ENCODE measurements around the gene IFNGR2. TPM values are rescaled to one million over a fixed set of nuclear protein-coding genes. Genes with fewer than 3 reads are reported as not detected.

The IFNGR2 gene
- total RNA-seq, 1 donor from 2014 or later: 55.6 TPM

DNA sequence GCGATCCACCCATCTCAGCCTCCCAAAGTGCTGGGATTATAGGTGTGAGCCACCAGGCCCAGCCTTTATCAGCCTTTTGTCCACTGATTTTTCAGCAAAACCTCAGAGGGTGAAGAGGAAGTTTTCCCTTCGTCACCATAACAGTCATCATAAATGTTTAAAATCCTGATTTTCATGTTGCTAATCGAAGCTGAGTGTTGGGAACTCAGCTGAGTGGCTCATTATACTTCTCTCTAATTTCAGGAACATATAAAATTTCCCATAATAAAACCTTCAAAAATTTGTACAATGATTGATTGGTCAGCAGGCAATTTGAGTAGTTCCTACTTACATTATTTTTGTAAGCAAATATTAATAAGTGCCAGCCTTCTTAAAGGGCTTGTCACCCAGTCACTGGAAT, 31.8 kb upstream of the IFNGR2 start:
- peaks cover 18% of the 10 kb centered on the region for H3K4me1 Mint-ChIP-seq (ENCODE audit: unreplicated experiment)
- no peak overlapping the region for H3K27ac Mint-ChIP-seq (ENCODE audit: unreplicated experiment)
- TF ChIP-seq, protein P1, sequence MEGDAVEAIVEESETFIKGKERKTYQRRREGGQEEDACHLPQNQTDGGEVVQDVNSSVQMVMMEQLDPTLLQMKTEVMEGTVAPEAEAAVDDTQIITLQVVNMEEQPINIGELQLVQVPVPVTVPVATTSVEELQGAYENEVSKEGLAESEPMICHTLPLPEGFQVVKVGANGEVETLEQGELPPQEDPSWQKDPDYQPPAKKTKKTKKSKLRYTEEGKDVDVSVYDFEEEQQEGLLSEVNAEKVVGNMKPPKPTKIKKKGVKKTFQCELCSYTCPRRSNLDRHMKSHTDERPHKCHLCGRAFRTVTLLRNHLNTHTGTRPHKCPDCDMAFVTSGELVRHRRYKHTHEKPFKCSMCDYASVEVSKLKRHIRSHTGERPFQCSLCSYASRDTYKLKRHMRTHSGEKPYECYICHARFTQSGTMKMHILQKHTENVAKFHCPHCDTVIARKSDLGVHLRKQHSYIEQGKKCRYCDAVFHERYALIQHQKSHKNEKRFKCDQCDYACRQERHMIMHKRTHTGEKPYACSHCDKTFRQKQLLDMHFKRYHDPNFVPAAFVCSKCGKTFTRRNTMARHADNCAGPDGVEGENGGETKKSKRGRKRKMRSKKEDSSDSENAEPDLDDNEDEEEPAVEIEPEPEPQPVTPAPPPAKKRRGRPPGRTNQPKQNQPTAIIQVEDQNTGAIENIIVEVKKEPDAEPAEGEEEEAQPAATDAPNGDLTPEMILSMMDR (IDR thresholded peaks at IDR 0.05): no peak
- peaks cover 9% of the 10 kb centered on the region for H3K9me3 Mint-ChIP-seq (ENCODE audit: unreplicated experiment)
- no peaks in the 10 kb centered on the region for H3K27me3 Mint-ChIP-seq (ENCODE audit: unreplicated experiment)
- DNase-seq (ENCODE audit: extremely low spot score, unreplicated experiment): no peak
- peaks cover 5% of the 10 kb centered on the region for H3K36me3 Mint-ChIP-seq (ENCODE audit: unreplicated experiment)
- H3K4me3 Mint-ChIP-seq (ENCODE audit: unreplicated experiment): no peak overlapping the region

DNA sequence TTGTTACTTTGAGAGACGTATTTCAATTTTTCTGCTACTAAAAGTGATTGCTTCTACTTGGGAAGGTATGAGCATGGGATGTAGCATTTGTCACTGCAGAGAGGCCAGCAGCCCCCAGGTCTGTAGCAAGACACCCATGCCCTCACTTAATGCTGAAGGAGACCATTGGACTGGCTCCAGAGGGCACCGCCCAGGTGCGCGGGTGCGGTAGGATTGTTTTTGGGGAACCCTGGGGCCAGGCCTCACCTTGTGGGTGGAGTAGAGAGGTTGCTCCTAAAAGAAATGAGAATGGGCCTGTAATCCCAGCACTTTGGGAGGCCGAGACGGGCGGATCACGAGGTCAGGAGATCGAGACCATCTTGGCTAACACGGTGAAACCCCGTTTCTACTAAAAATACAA, 30.6 kb upstream of the IFNGR2 start:
- H3K27me3 Mint-ChIP-seq (ENCODE audit: unreplicated experiment): no peaks in the 10 kb centered on the region
- peaks cover 18% of the 10 kb centered on the region for H3K4me1 Mint-ChIP-seq (ENCODE audit: unreplicated experiment)
- H3K27ac Mint-ChIP-seq (ENCODE audit: unreplicated experiment): no peak overlapping the region
- H3K36me3 Mint-ChIP-seq (ENCODE audit: unreplicated experiment): peaks cover under 1% of the 10 kb centered on the region
- no peak overlapping the region for H3K4me3 Mint-ChIP-seq (ENCODE audit: unreplicated experiment)
- peaks cover 4% of the 10 kb centered on the region for H3K9me3 Mint-ChIP-seq (ENCODE audit: unreplicated experiment)
- DNase-seq (ENCODE audit: extremely low spot score, unreplicated experiment): no peak
- TF ChIP-seq, protein P1 (IDR thresholded peaks at IDR 0.05): no peak

DNA sequence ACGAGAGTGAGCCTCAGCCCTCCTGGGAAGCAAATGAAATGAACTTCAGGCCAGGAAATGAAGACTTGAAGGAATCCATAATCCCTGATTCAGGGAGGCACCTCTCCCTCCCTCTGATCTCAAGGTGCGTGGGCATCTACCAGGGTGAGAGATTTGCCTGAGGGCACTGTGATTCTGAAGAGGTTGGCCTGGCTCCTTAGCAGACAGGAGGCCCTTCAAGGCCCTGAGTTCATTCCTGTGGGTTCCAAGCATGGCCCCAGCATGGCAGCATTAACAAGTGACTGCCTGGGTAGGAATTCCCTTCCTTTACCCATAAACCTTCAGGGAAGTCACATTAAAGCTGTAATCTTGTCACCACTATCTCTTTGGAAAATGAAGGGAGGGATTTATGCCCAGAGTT, 29.8 kb upstream of the IFNGR2 start:
- TF ChIP-seq, protein P1 (IDR thresholded peaks at IDR 0.05): no peak
- no peak for DNase-seq (ENCODE audit: extremely low spot score, unreplicated experiment)
- H3K36me3 Mint-ChIP-seq (ENCODE audit: unreplicated experiment): no peaks in the 10 kb centered on the region
- H3K4me1 Mint-ChIP-seq (ENCODE audit: unreplicated experiment): peaks cover 18% of the 10 kb centered on the region
- H3K27me3 Mint-ChIP-seq (ENCODE audit: unreplicated experiment): no peaks in the 10 kb centered on the region
- H3K9me3 Mint-ChIP-seq (ENCODE audit: unreplicated experiment): peaks cover 1% of the 10 kb centered on the region
- no peak overlapping the region for H3K4me3 Mint-ChIP-seq (ENCODE audit: unreplicated experiment)
- H3K27ac Mint-ChIP-seq (ENCODE audit: unreplicated experiment): peak overlapping the region; percentile 47

DNA sequence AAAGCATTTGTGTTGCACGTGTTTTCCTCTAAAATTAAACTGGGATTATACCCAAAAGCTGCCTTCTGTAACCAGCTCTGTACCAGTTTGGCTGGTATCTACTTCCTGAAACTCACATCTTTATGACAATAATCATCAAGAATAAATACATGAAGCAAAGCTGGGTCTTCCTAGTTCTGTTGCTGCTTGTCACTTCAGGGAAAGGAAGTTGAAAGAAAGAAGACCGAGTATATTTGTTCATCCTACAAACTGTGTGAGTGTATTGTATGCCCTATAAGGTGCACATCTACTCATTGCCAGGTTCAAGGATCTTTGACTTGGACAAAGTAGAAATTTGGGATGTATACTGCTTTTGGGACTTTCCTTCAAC, 29.1 kb upstream of the IFNGR2 start:
- no peaks in the 10 kb centered on the region for H3K9me3 Mint-ChIP-seq (ENCODE audit: unreplicated experiment)
- H3K27me3 Mint-ChIP-seq (ENCODE audit: unreplicated experiment): no peaks in the 10 kb centered on the region
- no peaks in the 10 kb centered on the region for H3K36me3 Mint-ChIP-seq (ENCODE audit: unreplicated experiment)
- no peak for DNase-seq (ENCODE audit: extremely low spot score, unreplicated experiment)
- H3K4me1 Mint-ChIP-seq (ENCODE audit: unreplicated experiment): peaks cover 20% of the 10 kb centered on the region
- H3K27ac Mint-ChIP-seq (ENCODE audit: unreplicated experiment): peak overlapping the region; percentile 47
- H3K4me3 Mint-ChIP-seq (ENCODE audit: unreplicated experiment): no peak overlapping the region
- TF ChIP-seq, protein P1 (IDR thresholded peaks at IDR 0.05): no peak

DNA sequence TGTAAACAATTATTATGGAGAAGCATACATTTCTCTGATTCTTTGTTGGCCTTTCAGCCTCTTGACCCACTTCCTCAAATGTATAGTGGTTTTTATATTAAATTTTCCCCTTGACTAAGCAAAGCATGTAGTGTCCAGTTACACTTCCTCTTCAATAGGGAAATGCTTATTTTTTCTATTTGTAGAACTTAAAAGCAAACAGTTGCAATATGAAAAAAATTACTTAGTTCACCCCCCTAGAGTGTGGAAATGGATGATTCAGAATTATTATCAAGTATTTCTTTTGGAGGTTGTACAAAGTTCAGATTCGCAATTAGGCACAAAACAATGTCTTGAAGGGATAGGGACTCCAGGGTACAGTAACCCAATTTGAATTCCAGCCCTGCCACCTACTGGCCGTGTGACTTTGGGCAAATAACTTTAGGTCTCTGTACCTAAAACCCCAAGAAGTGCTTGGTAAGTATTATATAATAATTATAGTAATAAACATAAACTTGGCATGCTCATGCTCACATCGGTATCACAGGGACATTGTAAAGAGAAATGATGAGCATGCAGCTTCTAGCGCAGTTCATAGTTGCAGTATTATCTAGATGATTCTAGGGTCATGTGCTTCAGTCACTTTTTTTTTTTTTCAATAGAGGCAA, 28.6 kb upstream of the IFNGR2 start:
- H3K4me1 Mint-ChIP-seq (ENCODE audit: unreplicated experiment): peaks cover 21% of the 10 kb centered on the region
- DNase-seq (ENCODE audit: extremely low spot score, unreplicated experiment): no peak
- TF ChIP-seq, protein P1 (IDR thresholded peaks at IDR 0.05): peak; percentile 69
- H3K9me3 Mint-ChIP-seq (ENCODE audit: unreplicated experiment): no peaks in the 10 kb centered on the region
- H3K27ac Mint-ChIP-seq (ENCODE audit: unreplicated experiment): peak overlapping the region; percentile 47
- H3K27me3 Mint-ChIP-seq (ENCODE audit: unreplicated experiment): no peaks in the 10 kb centered on the region
- H3K36me3 Mint-ChIP-seq (ENCODE audit: unreplicated experiment): no peaks in the 10 kb centered on the region
- no peak overlapping the region for H3K4me3 Mint-ChIP-seq (ENCODE audit: unreplicated experiment)

All from osteocyte (in vitro differentiated cells).